ENCODE data around the gene PPWD1.

Gene PPWD1

DNA sequence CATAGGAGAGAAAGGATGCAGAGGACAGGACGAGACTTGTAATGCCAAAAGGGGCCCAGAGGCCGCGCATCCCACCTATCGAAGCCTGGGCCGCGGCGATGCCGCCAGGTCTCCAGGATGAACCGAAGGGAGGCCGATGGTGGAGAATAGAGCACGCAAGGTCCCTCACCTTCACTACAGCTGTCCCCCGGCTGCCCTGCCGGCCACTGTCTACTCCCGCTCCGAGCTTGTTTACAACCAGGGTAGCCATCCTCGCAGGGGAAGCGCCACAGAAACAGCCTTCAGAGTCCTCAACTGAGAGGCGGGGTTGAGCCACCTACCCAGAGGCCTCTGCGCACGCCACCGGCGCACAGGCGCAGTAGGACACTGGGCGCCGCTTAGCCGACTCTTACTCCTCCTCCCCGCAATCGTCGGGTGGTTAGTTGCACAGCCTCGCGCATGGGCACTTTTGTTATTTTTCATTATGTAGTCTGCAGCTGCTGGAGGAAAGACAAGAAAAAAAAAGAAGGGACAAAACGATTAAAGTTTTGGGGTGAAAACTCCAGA, 61.0 kb downstream of the PPWD1 start, which contains the start of gene TRIM23:
TRIM23 (minus strand) TSS at position 309 of the 546 bp plus-strand sequence; CDS start at position 250, 59 bp downstream.
- DNase-seq: peak; percentile 88

- DNase-seq: peak; percentile 76
Observed at GRCh38 chr5:65624571-65625555, 61.8 kb downstream of the PPWD1 start, which contains the start of the genes SHLD3 and TRAPPC13. TSS of gene SHLD3 (plus strand) at chr5:65625027. CDS start at chr5:65629588, 4,561 bp downstream. TSS of gene TRAPPC13 (plus strand) at chr5:65625027. CDS start at chr5:65625061, 34 bp downstream.

DNA sequence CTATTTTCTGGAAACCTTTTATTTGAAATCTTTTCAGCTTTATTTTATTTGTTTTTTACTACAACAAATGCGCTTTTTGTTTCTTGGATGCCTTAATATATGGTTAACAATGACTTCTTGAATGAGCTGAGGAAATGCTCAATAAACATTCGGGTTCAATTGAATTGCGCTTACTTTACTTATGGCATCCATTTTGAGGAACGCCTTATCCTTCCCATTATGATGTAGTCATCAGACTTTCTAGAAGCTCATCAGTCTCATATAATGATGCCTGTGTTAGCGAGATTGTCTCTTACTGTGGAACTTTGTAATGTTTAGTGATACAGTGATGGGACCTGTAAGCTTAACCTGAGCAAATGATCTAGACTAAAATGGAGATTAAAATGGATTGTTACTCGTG, 62.6 kb downstream of the PPWD1 start:
- no peak for DNase-seq

DNA sequence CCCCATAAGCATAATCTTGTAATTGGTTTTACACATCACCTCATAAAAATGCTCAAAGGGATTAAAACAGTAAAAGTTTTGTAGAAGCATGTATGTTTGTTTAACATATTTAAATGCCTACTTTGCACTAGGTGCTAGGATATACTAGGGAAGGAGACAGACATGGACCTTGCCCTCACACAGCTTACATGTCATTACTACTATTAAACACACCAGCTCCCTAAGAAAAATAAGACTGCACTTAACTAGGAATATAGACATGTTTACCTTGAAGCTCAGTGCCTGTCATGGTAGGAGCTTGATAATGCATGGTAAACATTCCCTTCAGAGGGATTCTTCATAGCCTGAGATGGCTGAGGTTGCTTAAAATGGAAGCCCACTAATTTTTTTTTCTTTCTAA, 67.9 kb downstream of the PPWD1 start:
- no peak for DNase-seq
